Smooth muscle cell (in vitro differentiated cells): ENCODE results near the gene FAM81A. TPM values are rescaled to one million over a fixed set of nuclear protein-coding genes. Genes with fewer than 3 reads are reported as not detected.

Experiments
- DNase-seq: peaks from one replicate; lab custom pipeline; 2025; ENCODE audit not compliant: unreplicated experiment; lab: John Stamatoyannopoulos, UW
- H2AFZ ChIP-seq: fragments of 200-600 bp; sonication (generic); 2 replicates; pipeline ENCODE4 v1.6.0; 2016; ENCODE audit warnings: antibody characterized with exemption, low read depth, mild to moderate bottlenecking
- H3F3A ChIP-seq: fragments of 200-600 bp; sonication (generic); 2 replicates; pipeline ENCODE4 v1.6.0; 2017; ENCODE audit warnings: antibody characterized with exemption, low read depth
- H3K27ac ChIP-seq: fragments of 200-600 bp; sonication (generic); 2 replicates; pipeline ENCODE4 v1.5.1; 2016; ENCODE audit warnings: low read depth, mild to moderate bottlenecking
- H3K27me3 ChIP-seq: fragments of 200-600 bp; sonication (generic); 2 replicates; pipeline ENCODE4 v1.6.1; 2016; ENCODE audit warnings: low read depth, mild to moderate bottlenecking
- H3K36me3 ChIP-seq: fragments of 200-600 bp; sonication (generic); 2 replicates; pipeline ENCODE4 v1.5.1; 2016; ENCODE audit warnings: low read depth
- H3K4me1 ChIP-seq: fragments of 200-600 bp; sonication (generic); 2 replicates; pipeline ENCODE4 v1.5.1; 2016; ENCODE audit warnings: low read depth
- H3K4me2 ChIP-seq: fragments of 200-600 bp; sonication (generic); 2 replicates; pipeline ENCODE4 v1.6.0; 2016; ENCODE audit warnings: mild to moderate bottlenecking
- H3K4me3 ChIP-seq: fragments of 200-600 bp; sonication (generic); 2 replicates; pipeline ENCODE4 v1.5.1; 2016; ENCODE audit warnings: mild to moderate bottlenecking
- H3K79me2 ChIP-seq: fragments of 200-600 bp; sonication (generic); 2 replicates; pipeline ENCODE4 v1.6.0; 2016; ENCODE audit warnings: low read depth, mild to moderate bottlenecking
- H3K9ac ChIP-seq: fragments of 200-600 bp; sonication (generic); 2 replicates; pipeline ENCODE4 v1.6.0; 2016; ENCODE audit warnings: low read depth
- H3K9me3 ChIP-seq: fragments of 200-600 bp; sonication (generic); replicated peaks from 2 replicates; pipeline ENCODE4 v1.5.1; 2016; ENCODE audit warnings: low read depth
- H4K20me1 ChIP-seq: fragments of 200-600 bp; sonication (generic); 2 replicates; pipeline ENCODE4 v1.6.0; 2016; ENCODE audit warnings: low read depth
- WGBS: methylation state at CpG from one replicate; pipeline ENCODE4 v1.1.7; 2016; ENCODE audit warnings: low lambda C conversion rate; 5-methylcytosine and 5-hydroxymethylcytosine counted together
- polyA plus RNA-seq: library from polyadenylated mRNA; unstranded; fragments of >200 nt; fragmentation: Nextera tagmentation; extraction: Ambion mirVana; gene quantifications from 2 replicates; pipeline ENCODE4 v1.2.1, GENCODE V29; 2016
- total RNA-seq: library from RNA; depleted of rRNA; stranded (reverse); fragments of >200 nt; gene quantifications from 2 replicates; pipeline ENCODE4 v1.2.3, GENCODE V29; 2014
- TF ChIP-seq, protein P1 (sequence below): fragments of 200-600 bp; sonication (generic); IDR thresholded peaks from 2 replicates; pipeline ENCODE4 v1.5.1; 2017; ENCODE audit warnings: borderline replicate concordance, mild to moderate bottlenecking, antibody characterized with exemption; ENCODE audit not compliant: insufficient read depth, poor library complexity, severe bottlenecking

The FAM81A gene
- total and polyA plus RNA-seq, 2 experiments from 2014 or later = 0.04 to 1.8 TPM

DNA sequence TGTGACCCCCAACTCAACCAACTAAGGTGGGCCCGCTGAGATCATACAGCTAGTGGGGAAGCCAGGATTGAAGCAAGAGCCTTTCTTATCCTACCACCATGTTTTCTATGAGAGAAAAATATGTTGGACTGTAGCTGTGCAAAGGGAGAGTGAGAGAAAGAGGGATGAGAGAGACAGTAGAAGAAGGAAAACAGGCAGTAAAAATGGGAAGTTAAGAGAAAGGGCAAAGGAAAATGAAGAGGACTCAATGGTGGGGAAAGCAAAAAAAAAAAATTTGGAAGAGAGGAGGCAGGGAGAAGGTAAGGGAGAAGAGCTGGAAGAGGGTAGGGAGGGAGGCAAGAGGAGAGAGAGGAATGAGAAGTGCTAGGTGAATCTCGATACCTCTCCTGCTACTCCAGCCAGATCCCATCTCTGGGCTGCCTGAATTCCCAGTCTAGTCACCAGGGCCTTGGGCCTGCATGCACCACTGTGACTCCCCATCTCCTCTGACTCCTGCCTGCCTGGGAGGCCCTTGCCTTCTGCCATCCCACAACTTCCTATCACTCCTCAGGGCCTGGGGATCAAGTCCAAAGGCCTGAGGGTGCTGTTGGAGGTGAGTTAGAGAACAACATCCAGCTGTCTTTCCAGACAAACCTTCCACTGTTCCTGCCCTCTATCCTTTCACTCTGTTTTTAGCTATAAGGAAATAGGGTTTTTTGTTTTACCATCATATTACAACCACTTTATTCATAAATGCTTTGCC is 15.7 kb downstream of the FAM81A start:
- Histone ChIP-seq H3K27me3 (no peaks in the 10 kb centered on the region), H3K79me2 (no peaks in the 10 kb centered on the region), H3F3A (no peaks in the 10 kb centered on the region), H3K4me1 (no peaks in the 10 kb centered on the region), H3K4me2 (no peak overlapping the region), H3K27ac (no peak overlapping the region), H3K9me3 (no peaks in the 10 kb centered on the region), H3K9ac (no peak overlapping the region), H3K36me3 (no peaks in the 10 kb centered on the region), H2AFZ (no peak overlapping the region), H4K20me1 (no peaks in the 10 kb centered on the region), H3K4me3 (no peak overlapping the region)
- whole genome bisulfite sequencing = 83% methylated on average over 2 of the region's 2 CpGs
- DNase-seq = no peak
- TF ChIP-seq, protein P1, sequence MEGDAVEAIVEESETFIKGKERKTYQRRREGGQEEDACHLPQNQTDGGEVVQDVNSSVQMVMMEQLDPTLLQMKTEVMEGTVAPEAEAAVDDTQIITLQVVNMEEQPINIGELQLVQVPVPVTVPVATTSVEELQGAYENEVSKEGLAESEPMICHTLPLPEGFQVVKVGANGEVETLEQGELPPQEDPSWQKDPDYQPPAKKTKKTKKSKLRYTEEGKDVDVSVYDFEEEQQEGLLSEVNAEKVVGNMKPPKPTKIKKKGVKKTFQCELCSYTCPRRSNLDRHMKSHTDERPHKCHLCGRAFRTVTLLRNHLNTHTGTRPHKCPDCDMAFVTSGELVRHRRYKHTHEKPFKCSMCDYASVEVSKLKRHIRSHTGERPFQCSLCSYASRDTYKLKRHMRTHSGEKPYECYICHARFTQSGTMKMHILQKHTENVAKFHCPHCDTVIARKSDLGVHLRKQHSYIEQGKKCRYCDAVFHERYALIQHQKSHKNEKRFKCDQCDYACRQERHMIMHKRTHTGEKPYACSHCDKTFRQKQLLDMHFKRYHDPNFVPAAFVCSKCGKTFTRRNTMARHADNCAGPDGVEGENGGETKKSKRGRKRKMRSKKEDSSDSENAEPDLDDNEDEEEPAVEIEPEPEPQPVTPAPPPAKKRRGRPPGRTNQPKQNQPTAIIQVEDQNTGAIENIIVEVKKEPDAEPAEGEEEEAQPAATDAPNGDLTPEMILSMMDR = no peak

DNA sequence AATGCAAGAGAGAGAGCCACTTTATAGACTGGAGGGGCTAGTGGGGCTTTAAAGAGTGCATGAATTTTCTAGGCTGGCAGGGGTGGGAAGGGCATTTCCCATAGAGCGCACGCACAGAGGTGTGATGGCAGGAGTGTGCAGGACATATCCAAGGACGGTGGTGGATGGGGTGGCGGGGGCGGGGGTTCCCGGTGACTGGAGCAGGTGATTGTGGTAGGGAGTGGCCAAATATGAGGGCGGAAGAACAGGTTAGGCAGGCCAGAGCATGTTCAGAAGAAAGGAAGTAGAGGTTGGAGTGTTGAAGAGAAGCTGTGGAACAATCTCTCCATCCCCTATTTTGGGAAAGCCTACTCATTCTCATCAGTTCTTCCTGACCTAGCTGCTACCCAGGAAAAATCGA is 18.1 kb downstream of the FAM81A start:
- no peaks in the 10 kb centered on the region for H4K20me1 ChIP-seq
- TF ChIP-seq, protein P1 = no peak
- no peaks in the 10 kb centered on the region for H3K9me3 ChIP-seq
- H3K79me2 ChIP-seq = no peaks in the 10 kb centered on the region
- H3K27me3 ChIP-seq = no peaks in the 10 kb centered on the region
- no peak overlapping the region for H2AFZ ChIP-seq
- no peaks in the 10 kb centered on the region for H3K36me3 ChIP-seq
- H3F3A ChIP-seq = no peaks in the 10 kb centered on the region
- H3K9ac ChIP-seq = no peak overlapping the region
- H3K4me3 ChIP-seq = no peak overlapping the region
- H3K27ac ChIP-seq = no peak overlapping the region
- no peak overlapping the region for H3K4me2 ChIP-seq
- 70% methylated on average over 8 of the region's 8 CpGs for WGBS
- no peak for DNase-seq
- no peaks in the 10 kb centered on the region for H3K4me1 ChIP-seq

DNA sequence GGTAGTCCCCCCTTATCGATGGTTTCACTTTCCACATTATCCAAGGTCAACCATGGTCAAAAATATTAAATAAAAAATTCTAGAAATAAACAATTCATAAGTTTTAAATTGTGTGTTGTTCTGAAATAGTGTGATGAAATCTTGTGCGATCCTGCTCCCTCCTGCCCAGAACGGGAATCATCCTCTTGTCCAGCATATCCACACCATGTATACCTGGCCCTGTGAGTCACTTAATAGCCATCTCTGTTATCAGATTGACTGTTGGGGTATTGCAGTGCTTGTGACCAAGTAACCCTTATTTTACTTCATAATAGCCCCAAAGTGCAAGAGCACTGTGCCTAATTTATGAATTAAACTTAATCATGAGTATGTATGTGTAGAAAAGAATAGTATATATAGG is 19.1 kb downstream of the FAM81A start:
- H3K27ac ChIP-seq = no peak overlapping the region
- H2AFZ ChIP-seq = no peak overlapping the region
- no peak for DNase-seq
- no peaks in the 10 kb centered on the region for H3K79me2 ChIP-seq
- no peak overlapping the region for H3K4me3 ChIP-seq
- no peaks in the 10 kb centered on the region for H3K4me1 ChIP-seq
- no peaks in the 10 kb centered on the region for H4K20me1 ChIP-seq
- TF ChIP-seq, protein P1 = no peak
- no peaks in the 10 kb centered on the region for H3K9me3 ChIP-seq
- H3K9ac ChIP-seq = no peak overlapping the region
- H3K27me3 ChIP-seq = no peaks in the 10 kb centered on the region
- WGBS = 88% methylated on average over 3 of the region's 3 CpGs
- H3K4me2 ChIP-seq = no peak overlapping the region
- H3K36me3 ChIP-seq = no peaks in the 10 kb centered on the region
- H3F3A ChIP-seq = no peaks in the 10 kb centered on the region

DNA sequence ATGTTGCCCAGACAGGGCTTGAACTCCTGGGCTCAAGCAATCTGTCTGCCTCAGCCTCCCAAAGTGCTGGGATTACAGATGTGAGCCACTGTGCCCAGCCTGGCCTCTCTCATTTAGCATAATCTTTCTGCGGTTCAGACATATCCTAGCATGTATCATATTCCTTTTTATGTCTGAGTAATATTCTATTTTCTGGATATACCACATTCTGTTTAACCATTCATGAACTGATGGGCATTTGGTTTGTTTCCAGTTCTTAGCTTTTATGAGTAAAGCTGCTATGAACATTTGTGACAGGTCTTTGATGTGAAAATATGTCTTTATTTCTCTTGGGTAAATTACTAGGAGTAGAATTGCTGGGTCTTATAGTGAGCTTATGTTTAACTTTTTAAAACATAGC is 23.5 kb downstream of the FAM81A start:
- no peaks in the 10 kb centered on the region for H3K36me3 ChIP-seq
- H3K4me1 ChIP-seq = no peaks in the 10 kb centered on the region
- TF ChIP-seq, protein P1 = no peak
- 100% methylated on average over 1 of the region's 1 CpG for WGBS
- DNase-seq = no peak
- H3K9ac ChIP-seq = no peak overlapping the region
- no peak overlapping the region for H2AFZ ChIP-seq
- no peak overlapping the region for H3K4me3 ChIP-seq
- H3K9me3 ChIP-seq = no peaks in the 10 kb centered on the region
- H3K4me2 ChIP-seq = no peak overlapping the region
- H3K27ac ChIP-seq = no peak overlapping the region
- H3K27me3 ChIP-seq = no peaks in the 10 kb centered on the region
- no peaks in the 10 kb centered on the region for H3F3A ChIP-seq
- no peaks in the 10 kb centered on the region for H4K20me1 ChIP-seq
- no peaks in the 10 kb centered on the region for H3K79me2 ChIP-seq
